ENCODE data around the gene CALML6.
"Not testable (repeated sequence)": the region's sequence is repeated elsewhere in the genome, so short reads cannot be mapped to it uniquely, and the experiment has no call there.

Gene CALML6

GRCh38 chr1:1926886-1927660, 12.0 kb downstream of the CALML6 start:
- DNase-seq: no peak

GRCh38 chr1:1927751-1928150, 12.7 kb downstream of the CALML6 start:
- no peak for DNase-seq

GRCh38 chr1:1928231-1929101, 13.4 kb downstream of the CALML6 start:
- DNase-seq: no peak

DNA sequence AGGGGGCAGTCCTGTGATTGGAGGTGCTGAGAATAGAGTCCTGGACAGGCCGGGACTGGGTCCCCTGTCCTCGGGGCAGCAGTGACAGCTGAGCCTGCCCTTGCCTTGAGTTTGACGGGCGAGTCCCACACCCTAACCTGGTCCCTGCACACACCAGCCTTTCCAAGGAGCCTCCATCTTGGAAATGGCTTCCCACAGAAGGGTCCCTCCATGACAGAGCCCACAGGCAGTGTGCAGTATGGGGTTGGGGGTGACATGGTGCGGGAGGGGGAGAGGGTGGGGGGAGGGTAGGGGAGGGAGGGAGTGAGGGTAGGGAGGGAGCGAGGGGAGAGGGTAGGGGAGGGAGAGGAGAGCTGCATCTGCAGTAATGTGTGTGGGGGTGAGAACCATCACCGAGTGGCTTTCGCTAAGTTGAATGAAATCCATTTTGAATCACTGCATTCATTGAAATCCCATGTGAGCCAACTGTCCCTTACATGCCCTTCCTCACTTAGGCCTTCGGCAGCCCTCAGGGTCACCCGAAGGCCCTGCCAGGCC, 14.1 kb downstream of the CALML6 start:
- DNase-seq: no peak

GRCh38 chr1:1929639-1930545, 14.8 kb downstream of the CALML6 start:
- no peak for DNase-seq

DNA sequence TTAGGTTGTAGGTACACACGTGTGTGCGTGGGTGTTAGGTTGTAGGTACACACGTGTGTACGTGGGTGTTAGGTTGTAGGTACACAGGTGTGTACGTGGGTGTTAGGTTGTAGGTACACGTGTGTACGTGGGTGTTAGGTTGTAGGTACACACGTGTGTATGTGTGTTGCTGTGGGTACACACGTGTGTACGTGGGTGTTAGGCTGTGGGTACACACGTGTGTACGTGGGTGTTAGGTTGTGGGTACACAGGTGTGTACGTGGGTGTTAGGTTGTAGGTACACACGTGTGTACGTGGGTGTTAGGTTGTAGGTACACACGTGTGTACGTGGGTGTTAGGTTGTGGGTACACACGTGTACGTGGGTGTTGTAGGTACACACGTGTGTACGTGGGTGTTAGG, 19.8 kb downstream of the CALML6 start:
- DNase-seq: not testable (repeated sequence)

DNA sequence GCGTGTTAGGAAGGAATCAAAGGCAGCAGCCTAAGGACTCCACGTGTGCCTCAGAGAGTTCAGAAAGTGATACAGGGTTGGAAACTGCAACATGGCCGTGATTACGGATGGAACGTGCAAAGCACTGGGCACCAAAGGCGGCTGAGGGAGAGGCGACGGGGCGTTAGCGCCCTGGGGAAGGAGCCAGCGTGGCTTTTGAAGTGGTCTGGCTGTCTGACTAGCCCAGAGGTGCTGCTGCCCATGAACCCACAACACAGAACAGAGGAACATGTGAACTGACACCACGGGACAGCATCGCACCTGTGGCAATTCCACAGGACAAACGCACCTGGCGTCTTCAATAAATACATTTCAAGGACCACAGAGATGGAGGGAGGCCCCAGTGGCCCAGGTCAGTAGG, 22.0 kb downstream of the CALML6 start:
- no peak for DNase-seq

DNA sequence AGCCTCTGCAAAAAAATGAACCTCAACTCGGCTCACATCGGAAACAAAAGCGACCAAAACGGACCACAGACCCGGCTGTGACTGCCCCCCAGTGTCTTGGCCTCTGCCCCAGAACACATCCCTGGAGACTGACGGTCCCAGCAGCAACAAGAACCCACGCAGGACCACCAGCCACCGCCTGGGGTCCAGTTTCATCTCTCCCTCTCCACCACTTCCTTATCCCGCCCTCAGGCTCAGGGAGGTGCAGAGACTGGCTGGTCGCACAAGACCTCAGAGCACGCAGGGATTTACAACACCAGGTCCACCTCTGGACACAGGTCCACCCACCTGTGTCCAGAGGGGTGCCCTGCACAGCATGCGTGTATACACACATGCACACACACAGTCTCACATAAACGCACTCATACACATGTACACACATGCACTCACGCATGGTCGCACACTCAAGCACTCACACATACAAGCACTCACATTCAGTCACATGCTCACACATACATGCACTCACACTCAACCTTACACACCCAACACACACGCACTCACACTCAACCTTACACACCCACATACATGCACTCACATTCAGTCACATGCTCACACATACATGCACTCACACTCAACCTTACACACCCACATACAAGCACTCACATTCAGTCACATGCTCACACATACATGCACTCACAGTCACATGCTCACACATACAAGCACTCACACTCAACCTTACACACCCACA, 22.7 kb downstream of the CALML6 start:
- DNase-seq: no peak

DNA sequence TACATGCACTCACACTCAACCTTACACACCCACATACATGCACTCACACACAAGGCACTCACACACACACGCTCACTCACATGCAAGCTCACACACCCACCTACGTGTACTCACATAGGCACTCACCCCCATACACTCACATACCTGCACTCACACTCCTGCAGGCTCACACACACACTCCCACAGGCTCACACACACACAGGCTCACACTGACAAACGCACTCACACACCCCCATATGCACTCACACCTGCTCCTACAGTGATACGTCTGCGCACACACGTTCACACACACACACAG, 23.2 kb downstream of the CALML6 start:
- no peak for DNase-seq

- DNase-seq: no peak
Observed at GRCh38 chr1:1938613-1939295, 23.7 kb downstream of the CALML6 start.

GRCh38 chr1:1939296-1940122, 24.4 kb downstream of the CALML6 start:
- DNase-seq: no peak

DNA sequence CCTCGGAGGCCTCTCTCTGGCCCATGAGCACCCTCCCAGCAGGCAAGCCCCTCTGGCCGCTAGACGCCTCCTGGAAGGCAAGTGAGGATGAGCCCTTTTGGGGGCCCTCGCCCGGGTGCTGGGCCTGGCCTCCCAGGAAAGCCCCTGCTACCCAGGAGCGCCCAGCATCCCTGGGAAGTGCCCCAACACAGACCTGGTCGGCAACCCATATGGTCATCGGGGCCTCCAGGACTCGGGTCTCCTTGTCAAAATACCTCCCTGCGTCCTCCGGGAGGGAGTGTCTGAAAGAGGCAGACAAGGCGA, 25.0 kb downstream of the CALML6 start:
- no peak for DNase-seq

DNA sequence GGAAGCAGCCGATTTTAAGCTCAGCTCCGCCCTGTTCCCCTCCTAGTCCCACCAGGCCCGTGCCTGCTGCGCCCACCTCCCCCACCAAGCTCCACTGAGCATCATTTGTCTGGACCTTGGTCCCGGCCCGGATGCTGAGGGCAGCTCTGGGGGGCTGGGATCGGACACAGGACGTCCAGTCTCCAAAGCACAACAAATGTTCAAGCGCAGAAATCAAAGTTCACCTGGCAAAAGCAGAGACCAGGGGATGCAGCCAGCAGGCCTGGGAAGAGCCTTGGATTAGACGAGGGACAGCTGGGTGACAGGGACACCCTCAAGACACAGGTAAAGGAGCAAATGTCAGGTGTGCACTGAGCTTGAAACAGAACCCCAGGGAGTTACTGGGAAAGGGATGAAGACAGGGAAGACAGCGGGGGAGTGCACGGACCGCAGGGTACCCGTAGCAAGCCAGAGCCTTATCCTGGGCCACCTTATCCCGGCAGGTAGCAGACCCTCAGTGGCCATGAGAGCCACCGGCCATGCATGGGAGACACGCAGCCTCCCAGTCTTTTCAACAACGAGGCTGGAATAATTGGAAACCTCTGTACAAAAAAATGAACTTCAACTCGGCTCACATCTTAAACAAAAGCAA, 26.3 kb downstream of the CALML6 start:
- no peak for DNase-seq

DNA sequence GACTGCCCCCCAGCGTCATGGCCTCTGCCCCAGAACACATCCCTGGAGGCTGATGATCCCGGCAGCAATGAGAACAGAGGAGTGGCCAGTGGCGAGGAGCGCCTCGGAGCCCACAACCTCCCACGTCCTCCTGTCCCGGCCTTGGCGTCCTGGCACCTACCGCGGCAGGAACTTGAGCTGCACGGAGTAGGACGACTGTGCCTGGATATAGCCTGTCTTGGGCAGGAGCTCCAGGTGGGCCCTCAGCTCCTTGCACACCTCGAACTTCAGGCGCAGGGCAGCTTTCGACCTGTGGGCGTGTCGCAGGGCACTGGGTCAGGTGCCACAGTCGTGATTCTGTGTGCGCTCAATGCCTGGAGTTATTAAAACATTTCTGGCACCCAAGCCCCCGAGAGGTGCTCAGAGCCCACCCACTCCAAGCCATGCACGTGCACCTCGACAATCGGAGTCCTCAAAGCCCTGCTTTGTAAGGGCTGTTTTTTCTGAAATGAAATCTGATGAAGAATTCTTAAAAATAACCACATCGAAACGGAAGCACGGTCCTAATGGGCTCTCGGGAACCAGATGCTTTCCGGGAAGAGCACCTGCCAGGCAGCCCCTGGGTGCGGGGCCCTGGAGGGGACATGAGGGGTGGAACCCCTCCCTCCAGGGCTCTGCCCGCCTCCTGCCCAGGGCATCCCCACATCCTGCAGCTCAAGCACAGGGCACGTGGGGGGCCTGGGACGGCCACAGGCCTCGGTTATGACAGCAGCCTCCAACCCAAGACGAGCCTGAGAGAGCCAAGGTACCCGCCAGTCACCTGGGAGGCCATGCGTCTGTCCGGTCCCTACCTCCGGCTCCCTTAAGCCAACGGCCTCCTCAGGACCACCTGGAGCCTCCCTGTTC, 27.1 kb downstream of the CALML6 start:
- no peak for DNase-seq

DNA sequence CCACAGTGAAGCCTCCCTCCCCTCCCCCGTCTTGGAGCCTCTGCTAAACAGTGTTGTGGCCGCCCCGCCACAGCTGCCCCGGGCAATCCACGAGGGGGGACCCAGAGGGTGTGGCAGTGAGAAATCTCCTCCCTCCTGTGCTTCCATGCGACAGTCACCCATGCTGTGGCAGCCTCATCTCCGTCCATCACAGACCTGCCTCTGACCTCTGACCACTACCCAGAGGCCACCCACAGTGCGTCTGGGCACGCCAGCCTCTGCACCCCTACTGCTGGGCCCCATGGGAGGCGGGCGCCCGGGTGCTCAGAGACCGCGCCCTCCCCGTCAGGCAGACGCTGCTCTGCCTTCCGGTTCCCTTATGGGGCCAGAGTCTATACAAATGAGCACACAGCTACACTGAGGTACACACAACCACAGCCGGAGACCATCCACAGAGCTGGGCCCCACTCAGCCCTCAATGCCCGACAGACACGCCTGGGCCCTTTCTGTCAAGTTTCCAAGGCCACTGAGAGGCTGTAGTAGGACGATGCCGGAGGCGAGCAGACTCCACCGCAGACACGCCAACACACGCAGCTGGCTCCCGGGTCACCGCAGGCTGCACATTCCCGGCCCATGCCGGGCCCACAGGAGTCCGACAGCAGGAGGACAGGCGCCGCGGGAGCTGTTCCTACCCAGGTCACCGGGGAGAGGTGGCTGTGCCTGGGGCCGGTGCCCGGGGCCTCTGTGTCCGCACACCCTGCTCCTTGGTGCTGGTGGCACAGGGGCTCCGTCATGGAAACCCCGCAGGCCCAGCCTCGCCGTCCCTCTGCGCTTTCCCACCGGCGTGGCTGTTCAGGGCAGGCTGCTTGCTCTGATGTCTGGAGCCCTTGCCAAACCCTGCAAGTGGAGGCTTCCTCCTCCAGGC, 27.9 kb downstream of the CALML6 start:
- DNase-seq: no peak

- DNase-seq: no peak
Observed at GRCh38 chr1:1943834-1944570, 28.9 kb downstream of the CALML6 start.

- no peak for DNase-seq
Observed at GRCh38 chr1:1945782-1946393, 30.8 kb downstream of the CALML6 start.

Measured in DMS 273 treated with DMSO at 0.1 percent for 48 hours (cell line).